Nephron progenitor cell (in vitro differentiated cells): ENCODE data around the gene EHD1.
A peak's percentile ranks its signal among the peaks of the same experiment; 100 is the strongest.

ENCODE experiments used
- DNase-seq: peaks from one replicate; pipeline ENCODE4 v3.0.0; 2021
- H3K27ac Mint-ChIP-seq: 2 replicates; pipeline ENCODE4 v1.8.0; 2021; ENCODE audit warnings: mild to moderate bottlenecking, moderate library complexity, mixed read lengths
- H3K27me3 Mint-ChIP-seq: 2 replicates; pipeline ENCODE4 v1.8.0; 2021; ENCODE audit warnings: mild to moderate bottlenecking, low read depth, mixed read lengths; ENCODE audit not compliant: poor library complexity
- H3K36me3 Mint-ChIP-seq: 2 replicates; pipeline ENCODE4 v1.8.0; 2021; ENCODE audit warnings: low read depth, mixed read lengths
- H3K4me1 Mint-ChIP-seq: 2 replicates; pipeline ENCODE4 v1.8.0; 2021; ENCODE audit warnings: mixed read lengths
- H3K4me3 Mint-ChIP-seq: 2 replicates; pipeline ENCODE4 v1.8.0; 2021; ENCODE audit warnings: mild to moderate bottlenecking, moderate library complexity, mixed read lengths
- H3K9me3 Mint-ChIP-seq: 2 replicates; pipeline ENCODE4 v1.8.0; 2021; ENCODE audit warnings: mild to moderate bottlenecking, moderate library complexity, mixed read lengths
- CTCF ChIP-seq: fragments of 200-600 bp; sonication (generic); IDR thresholded peaks from 2 replicates; pipeline ENCODE4 v1.5.0; 2021; ENCODE audit warnings: antibody characterized with exemption

EHD1 gene

DNA sequence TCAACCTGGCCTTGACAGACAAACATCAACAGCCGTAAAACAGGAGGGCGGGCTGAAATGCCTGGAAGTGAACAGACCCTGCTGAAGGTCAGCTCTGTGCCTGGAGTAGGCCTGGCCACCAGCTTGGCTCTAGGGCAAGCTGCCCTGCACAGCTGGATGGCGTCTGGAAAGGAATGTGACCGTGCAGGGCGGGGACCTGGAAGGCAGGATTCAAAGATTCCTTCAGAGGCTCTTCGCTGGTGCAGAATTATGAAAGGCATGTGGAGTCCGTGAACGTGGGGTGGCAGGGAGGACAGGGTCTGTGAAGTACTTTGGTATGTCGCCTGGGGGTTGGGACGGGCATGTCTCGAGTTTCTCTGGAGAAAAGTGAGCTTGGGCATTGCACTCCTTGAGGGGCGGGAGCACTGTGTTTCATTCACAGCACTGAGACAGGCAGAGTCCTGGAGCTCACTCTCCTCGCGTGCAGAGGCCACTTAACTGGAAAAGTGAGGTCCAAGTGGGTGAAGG is 1.5 kb downstream of the EHD1 start:
- peaks cover 19% of the 10 kb centered on the region for H3K36me3 Mint-ChIP-seq
- peaks cover 77% of the 10 kb centered on the region for H3K4me1 Mint-ChIP-seq
- no peak overlapping the region for H3K27ac Mint-ChIP-seq
- DNase-seq, result peak; percentile 56
- peak overlapping the region; percentile 94 for H3K4me3 Mint-ChIP-seq
- no peak for TF ChIP-seq CTCF
- H3K9me3 Mint-ChIP-seq, result no peaks in the 10 kb centered on the region
- H3K27me3 Mint-ChIP-seq, result peaks cover 14% of the 10 kb centered on the region

- no peaks in the 10 kb centered on the region for H3K9me3 Mint-ChIP-seq
- H3K27me3 Mint-ChIP-seq, result peaks cover 14% of the 10 kb centered on the region
- peaks cover 19% of the 10 kb centered on the region for H3K36me3 Mint-ChIP-seq
- no peak for TF ChIP-seq CTCF
- H3K4me1 Mint-ChIP-seq, result peaks cover 80% of the 10 kb centered on the region
- no peak overlapping the region for H3K27ac Mint-ChIP-seq
- DNase-seq, result no peak
- peak overlapping the region; percentile 94 for H3K4me3 Mint-ChIP-seq
Measured at GRCh38 chr11:64876229-64876750, 2.1 kb downstream of the EHD1 start.

DNA sequence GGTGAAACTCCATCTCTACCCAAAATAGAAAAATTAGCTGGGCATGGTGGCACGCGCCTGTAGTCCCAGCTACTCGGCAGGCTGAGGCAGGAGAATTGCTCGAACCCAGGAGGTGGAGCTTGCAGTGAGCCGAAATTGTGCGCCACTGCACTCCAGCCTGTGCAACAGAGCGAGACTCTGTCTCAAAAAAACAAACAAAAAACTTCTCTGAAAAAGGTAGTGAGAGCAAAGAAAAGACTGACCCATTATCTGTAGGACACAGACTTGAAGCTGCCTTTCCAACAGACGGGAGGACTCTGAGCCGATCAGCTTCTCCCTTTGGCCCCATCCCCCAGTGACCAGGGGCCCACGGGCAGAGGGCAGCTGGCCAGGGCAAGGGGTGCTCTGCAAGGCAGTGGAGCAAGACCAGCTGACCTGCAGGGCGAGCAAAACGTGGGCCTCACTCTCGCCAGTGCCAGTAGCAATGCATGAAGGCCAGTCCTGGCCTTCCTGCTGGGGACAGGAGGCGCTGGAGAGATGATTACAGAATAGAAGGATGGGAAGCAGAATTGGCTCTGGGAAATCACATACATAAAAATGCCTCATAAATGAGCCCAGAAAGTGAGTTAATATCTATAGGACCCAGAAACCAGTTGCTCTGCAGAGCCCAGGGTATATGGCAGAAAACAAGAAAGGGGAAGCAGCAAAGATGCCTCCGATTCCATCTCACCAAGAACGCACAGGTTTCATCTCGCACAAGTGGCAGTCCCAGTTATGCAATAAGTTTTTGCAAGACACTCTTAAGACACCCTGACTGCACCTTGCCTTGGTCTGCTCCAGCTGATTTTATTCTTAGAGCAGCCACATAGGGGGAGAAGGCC is 2.8 kb downstream of the EHD1 start:
- H3K27me3 Mint-ChIP-seq, result peaks cover 11% of the 10 kb centered on the region
- H3K9me3 Mint-ChIP-seq, result no peaks in the 10 kb centered on the region
- H3K27ac Mint-ChIP-seq, result no peak overlapping the region
- peaks cover 80% of the 10 kb centered on the region for H3K4me1 Mint-ChIP-seq
- no peak for TF ChIP-seq CTCF
- peaks cover 19% of the 10 kb centered on the region for H3K36me3 Mint-ChIP-seq
- peak overlapping the region; percentile 94 for H3K4me3 Mint-ChIP-seq
- DNase-seq, result no peak

GRCh38 chr11:64874308-64875240 is 3.8 kb downstream of the EHD1 start:
- peaks cover 80% of the 10 kb centered on the region for H3K4me1 Mint-ChIP-seq

More at GRCh38 chr11:64874308-64875240, 3.8 kb downstream of the EHD1 start:
- Mint-ChIP-seq H3K9me3 (no peaks in the 10 kb centered on the region), H3K36me3 (peaks cover 19% of the 10 kb centered on the region), H3K27ac (peak overlapping the region; percentile 74), H3K4me3 (peak overlapping the region; percentile 94), H3K27me3 (peaks cover 9% of the 10 kb centered on the region)
- no peak for DNase-seq
- TF ChIP-seq CTCF, result no peak
